Measurements from ENCODE around the gene TOMT. TPM values are rescaled to one million over a fixed set of nuclear protein-coding genes. Genes with fewer than 3 reads are reported as not detected.

The TOMT gene
- total and polyA plus RNA-seq, 2 of the 13 experiments (the other 11 are each of a cell fraction or from before 2014, with no cell fraction given): not detected

DNA sequence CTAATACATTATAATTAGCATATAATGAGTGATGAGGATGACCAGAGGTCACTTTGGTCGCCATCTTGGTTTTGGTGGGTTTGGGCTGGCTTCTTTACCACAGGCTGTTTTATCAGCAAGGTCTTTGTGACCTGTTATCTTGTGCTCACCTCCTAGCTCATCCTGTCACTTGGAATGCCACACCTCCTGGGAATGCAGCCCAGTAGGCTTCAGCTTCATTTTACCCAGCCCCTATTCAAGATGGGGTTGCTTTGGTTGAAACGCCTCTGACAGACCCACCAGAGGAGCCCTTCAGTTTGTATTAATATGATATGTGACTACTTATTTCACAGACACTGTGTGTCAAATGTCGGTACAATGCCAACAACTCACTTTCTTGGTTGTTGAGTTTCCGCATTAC lies 50.0 kb downstream of the TOMT start:
- DNase-seq (ENCODE audit: low spot score): no peak
- TF ChIP-seq ZNF282 (IDR thresholded peaks at IDR 0.05; ENCODE audit: partially characterized antibody): no peak
- no peak for TF ChIP-seq ZNF720 (CRISPR knock-in tag; IDR thresholded peaks at IDR 0.05)
- no peak for TF ChIP-seq HMG20B (CRISPR knock-in tag; conservative IDR thresholded peaks at IDR 0.05)
- no peak for TF ChIP-seq HDAC2 (CRISPR knock-in tag; IDR thresholded peaks at IDR 0.05)
- TF ChIP-seq HOMEZ (CRISPR knock-in tag; IDR thresholded peaks at IDR 0.05; ENCODE audit: low read depth): no peak
- TF ChIP-seq ZNF432 (CRISPR knock-in tag; IDR thresholded peaks at IDR 0.05; ENCODE audit: borderline replicate concordance): no peak
- TF ChIP-seq MEIS2 (CRISPR knock-in tag; IDR thresholded peaks at IDR 0.05): no peak
- no peak for TF ChIP-seq ZNF18 (CRISPR knock-in tag; IDR thresholded peaks at IDR 0.05; ENCODE audit: insufficient replicate concordance)
- TF ChIP-seq RELA (CRISPR knock-in tag; IDR thresholded peaks at IDR 0.05): no peak
- no peak for TF ChIP-seq ZNF280D (CRISPR knock-in tag; IDR thresholded peaks at IDR 0.05)
- TF ChIP-seq ZKSCAN5 (CRISPR knock-in tag; IDR thresholded peaks at IDR 0.05): no peak
- TF ChIP-seq ZNF660 (CRISPR knock-in tag; IDR thresholded peaks at IDR 0.05; ENCODE audit: borderline replicate concordance, low read depth): no peak
- no peak for TF ChIP-seq ELF4 (CRISPR knock-in tag; IDR thresholded peaks at IDR 0.05; ENCODE audit: borderline replicate concordance)
- TF ChIP-seq ZBTB43 (CRISPR knock-in tag; conservative IDR thresholded peaks at IDR 0.05): no peak
- TF ChIP-seq USF2 (IDR thresholded peaks at IDR 0.05; ENCODE audit: low read depth, low read length): no peak
- TF ChIP-seq USF2 (CRISPR knock-in tag; IDR thresholded peaks at IDR 0.05; ENCODE audit: borderline replicate concordance): no peak

More for the DNA sequence above, 50.0 kb downstream of the TOMT start:
- H4K20me1 ChIP-seq (ENCODE audit: insufficient read depth, low read length): no peaks in the 10 kb centered on the region
- H2AFZ ChIP-seq (ENCODE audit: low read length): no peak overlapping the region
- no peak overlapping the region for H3K27ac ChIP-seq (ENCODE audit: extremely low read length, insufficient read depth, low read length)
- in situ Hi-C loops (cut with HindIII; ENCODE audit: extremely low pct_ligation_motif_present, low pct_unique_long_range_greater_than_20kb): no loop called here
- ChIA-PET POLR2A (no interaction called here), CTCF (ENCODE audit: low intra/inter-chr PET ratio, low total read pairs) (no interaction called here)
- H3K4me2 ChIP-seq (ENCODE audit: low read depth, low read length): no peak overlapping the region
- 42% methylated on average over 4 of the region's 4 CpGs for WGBS (ENCODE audit: low lambda C conversion rate)
- intact Hi-C loops (cut with micrococcal nuclease; ENCODE audit: unreplicated experiment): no loop called here
- H3K9ac ChIP-seq (ENCODE audit: insufficient read depth, low read depth, low read length): no peak overlapping the region
- no TSS peak for BruUV-seq (replicated peaks)
- FAIRE-seq: no peak
- H3K4me1 ChIP-seq (ENCODE audit: insufficient read depth, low read length): no peaks in the 10 kb centered on the region
- H3K4me3 ChIP-seq (replicated peaks in 1 of 3; ENCODE audit: insufficient read depth in 1 of 3, low read depth in 2 of 3, low read length in 3 of 3): no peak overlapping the region
- no peaks in the 10 kb centered on the region for H3K9me3 ChIP-seq (ENCODE audit: low read length)
- H3K27me3 ChIP-seq (ENCODE audit: control insufficient read depth in 1 of 2, insufficient read depth in 2 of 2, low read length in 2 of 2): no peaks in the 10 kb centered on the region
- no peak for ATAC-seq
- H3K36me3 ChIP-seq (replicated peaks in 1 of 2; ENCODE audit: control insufficient read depth in 1 of 2, insufficient read depth in 2 of 2, low read length in 2 of 2): no peaks in the 10 kb centered on the region
- no peaks in the 10 kb centered on the region for H3K79me2 ChIP-seq (ENCODE audit: insufficient read depth, low read length)

All from HepG2 (cell line).